Measurements from ENCODE around the gene KIRREL1. TPM values are rescaled to one million over a fixed set of nuclear protein-coding genes. Genes with fewer than 3 reads are reported as not detected.

The KIRREL1 gene
- total and polyA plus RNA-seq, 2 experiments from 2014 or later: 5.1 to 35.2 TPM

DNA sequence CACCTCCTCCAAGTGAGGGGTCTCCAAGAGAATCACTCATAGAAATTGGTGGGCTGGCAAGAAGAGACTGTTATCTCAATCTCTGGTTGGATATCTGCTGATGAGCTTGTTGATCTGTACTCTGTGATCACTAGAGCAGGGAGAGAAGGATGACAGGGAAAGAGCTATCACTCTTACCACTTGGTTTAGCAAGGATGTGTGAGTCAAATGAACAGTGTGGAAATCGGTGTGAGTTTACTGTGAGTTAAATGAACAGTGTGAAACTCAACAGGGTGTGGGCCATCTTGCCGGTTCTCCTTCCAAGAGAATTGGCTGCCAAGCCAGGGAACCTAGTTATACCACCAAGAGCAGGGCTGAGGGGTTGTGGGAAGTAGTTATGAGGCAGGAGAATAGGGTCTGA lies 154.0 kb downstream of the KIRREL1 start:
- Histone ChIP-seq H3K4me3 (no peak overlapping the region), H4K20me1 (replicated peaks; ENCODE audit: insufficient read depth) (no peaks in the 10 kb centered on the region), H3K4me2 (no peak overlapping the region), H3F3A (replicated peaks; ENCODE audit: low read depth) (no peaks in the 10 kb centered on the region), H3K4me1 (ENCODE audit: insufficient read depth) (no peaks in the 10 kb centered on the region), H3K79me2 (replicated peaks; ENCODE audit: insufficient read depth) (no peaks in the 10 kb centered on the region), H3K27me3 (ENCODE audit: insufficient read depth) (peaks cover 23% of the 10 kb centered on the region; the same call in 1 of the 2 replicates), H3K27ac (ENCODE audit: low read depth) (no peak overlapping the region), H3K36me3 (ENCODE audit: insufficient read depth) (no peaks in the 10 kb centered on the region), H2AFZ (no peak overlapping the region), H3K9me2 (ENCODE audit: insufficient read depth) (peaks cover 28% of the 10 kb centered on the region)
- TF ChIP-seq, protein P1, sequence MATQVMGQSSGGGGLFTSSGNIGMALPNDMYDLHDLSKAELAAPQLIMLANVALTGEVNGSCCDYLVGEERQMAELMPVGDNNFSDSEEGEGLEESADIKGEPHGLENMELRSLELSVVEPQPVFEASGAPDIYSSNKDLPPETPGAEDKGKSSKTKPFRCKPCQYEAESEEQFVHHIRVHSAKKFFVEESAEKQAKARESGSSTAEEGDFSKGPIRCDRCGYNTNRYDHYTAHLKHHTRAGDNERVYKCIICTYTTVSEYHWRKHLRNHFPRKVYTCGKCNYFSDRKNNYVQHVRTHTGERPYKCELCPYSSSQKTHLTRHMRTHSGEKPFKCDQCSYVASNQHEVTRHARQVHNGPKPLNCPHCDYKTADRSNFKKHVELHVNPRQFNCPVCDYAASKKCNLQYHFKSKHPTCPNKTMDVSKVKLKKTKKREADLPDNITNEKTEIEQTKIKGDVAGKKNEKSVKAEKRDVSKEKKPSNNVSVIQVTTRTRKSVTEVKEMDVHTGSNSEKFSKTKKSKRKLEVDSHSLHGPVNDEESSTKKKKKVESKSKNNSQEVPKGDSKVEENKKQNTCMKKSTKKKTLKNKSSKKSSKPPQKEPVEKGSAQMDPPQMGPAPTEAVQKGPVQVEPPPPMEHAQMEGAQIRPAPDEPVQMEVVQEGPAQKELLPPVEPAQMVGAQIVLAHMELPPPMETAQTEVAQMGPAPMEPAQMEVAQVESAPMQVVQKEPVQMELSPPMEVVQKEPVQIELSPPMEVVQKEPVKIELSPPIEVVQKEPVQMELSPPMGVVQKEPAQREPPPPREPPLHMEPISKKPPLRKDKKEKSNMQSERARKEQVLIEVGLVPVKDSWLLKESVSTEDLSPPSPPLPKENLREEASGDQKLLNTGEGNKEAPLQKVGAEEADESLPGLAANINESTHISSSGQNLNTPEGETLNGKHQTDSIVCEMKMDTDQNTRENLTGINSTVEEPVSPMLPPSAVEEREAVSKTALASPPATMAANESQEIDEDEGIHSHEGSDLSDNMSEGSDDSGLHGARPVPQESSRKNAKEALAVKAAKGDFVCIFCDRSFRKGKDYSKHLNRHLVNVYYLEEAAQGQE (IDR thresholded peaks at IDR 0.05; ENCODE audit: unreplicated experiment): no peak
- TF ChIP-seq STAT1 (IDR thresholded peaks at IDR 0.05; ENCODE audit: unreplicated experiment): no peak
- Mint-ChIP-seq H3K36me3 (ENCODE audit: low read depth) (no peaks in the 10 kb centered on the region), H3K4me1 (no peaks in the 10 kb centered on the region; the same call in 2 of the 3 replicates), H3K4me3 (no peak overlapping the region), H3K27me3 (ENCODE audit: insufficient read depth, low read depth, poor library complexity) (peaks cover 7% of the 10 kb centered on the region), H3K27ac (no peak overlapping the region), H3K9me3 (no peaks in the 10 kb centered on the region; the same call in 2 of the 3 replicates)
- ATAC-seq (no peak), DNase-seq (ENCODE audit: low spot score) (no peak)

DNA sequence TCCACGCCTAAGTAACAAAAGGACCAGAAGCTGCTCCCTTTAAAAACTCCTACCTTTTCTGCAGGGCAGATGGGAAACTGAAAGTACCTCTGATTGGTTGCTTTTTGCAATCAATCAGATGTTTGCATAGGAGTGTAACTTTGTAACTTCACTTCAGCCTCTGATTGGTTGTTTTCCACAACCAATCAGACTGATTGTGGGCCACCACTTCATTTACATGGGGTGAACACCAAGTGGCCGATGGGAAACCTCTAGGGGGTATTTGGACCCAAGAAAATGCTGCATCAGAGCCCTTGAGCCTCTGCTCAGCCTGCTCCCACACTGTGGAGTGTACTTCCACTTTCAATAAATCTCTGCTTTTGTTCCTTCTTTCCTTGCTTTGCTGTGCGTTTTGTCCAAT lies 154.4 kb downstream of the KIRREL1 start:
- Mint-ChIP-seq H3K27ac (no peak overlapping the region), H3K9me3 (no peaks in the 10 kb centered on the region; the same call in 2 of the 3 replicates), H3K36me3 (ENCODE audit: low read depth) (no peaks in the 10 kb centered on the region), H3K27me3 (ENCODE audit: insufficient read depth, low read depth, poor library complexity) (peaks cover 7% of the 10 kb centered on the region), H3K4me1 (no peaks in the 10 kb centered on the region; the same call in 2 of the 3 replicates), H3K4me3 (no peak overlapping the region)
- Histone ChIP-seq H4K20me1 (replicated peaks; ENCODE audit: insufficient read depth) (no peaks in the 10 kb centered on the region), H3K4me3 (no peak overlapping the region), H3F3A (replicated peaks; ENCODE audit: low read depth) (no peaks in the 10 kb centered on the region), H3K4me1 (ENCODE audit: insufficient read depth) (no peaks in the 10 kb centered on the region), H3K36me3 (ENCODE audit: insufficient read depth) (no peaks in the 10 kb centered on the region), H2AFZ (no peak overlapping the region), H3K27ac (ENCODE audit: low read depth) (no peak overlapping the region), H3K9me2 (ENCODE audit: insufficient read depth) (peaks cover 28% of the 10 kb centered on the region), H3K27me3 (ENCODE audit: insufficient read depth) (peaks cover 23% of the 10 kb centered on the region; the same call in 1 of the 2 replicates), H3K79me2 (replicated peaks; ENCODE audit: insufficient read depth) (no peaks in the 10 kb centered on the region), H3K4me2 (no peak overlapping the region)
- ATAC-seq: no peak
- DNase-seq (ENCODE audit: low spot score): no peak
- no peak for TF ChIP-seq ZNF331 (CRISPR knock-in tag; IDR thresholded peaks at IDR 0.05; ENCODE audit: low read depth)
- TF ChIP-seq POLR2AphosphoS5 (IDR thresholded peaks at IDR 0.05; ENCODE audit: low read depth): no peak
- no peak for TF ChIP-seq CREB1 (CRISPR knock-in tag; IDR thresholded peaks at IDR 0.05; ENCODE audit: low read depth)
- no peak for TF ChIP-seq ZNF462 (CRISPR knock-in tag; IDR thresholded peaks at IDR 0.05)
- no peak for TF ChIP-seq EZH2 (IDR thresholded peaks at IDR 0.05; ENCODE audit: low read depth, unreplicated experiment)
- TF ChIP-seq, protein P1 (IDR thresholded peaks at IDR 0.05; ENCODE audit: unreplicated experiment): no peak
- TF ChIP-seq JUNB (IDR thresholded peaks at IDR 0.05; ENCODE audit: unreplicated experiment): no peak

Measured in GM23338 (cell line).